DMS114 treated with DMSO at 0.1 percent for 48 hours (cell line): ENCODE data around the gene POTEH.
"Not testable (repeated sequence)": the region's sequence is repeated elsewhere in the genome, so short reads cannot be mapped to it uniquely, and the experiment has no call there.

Experiments used
- DNase-seq: peaks from one replicate; lab custom pipeline; 2025; ENCODE audit not compliant: unreplicated experiment; lab: John Stamatoyannopoulos, UW

The POTEH gene

DNA sequence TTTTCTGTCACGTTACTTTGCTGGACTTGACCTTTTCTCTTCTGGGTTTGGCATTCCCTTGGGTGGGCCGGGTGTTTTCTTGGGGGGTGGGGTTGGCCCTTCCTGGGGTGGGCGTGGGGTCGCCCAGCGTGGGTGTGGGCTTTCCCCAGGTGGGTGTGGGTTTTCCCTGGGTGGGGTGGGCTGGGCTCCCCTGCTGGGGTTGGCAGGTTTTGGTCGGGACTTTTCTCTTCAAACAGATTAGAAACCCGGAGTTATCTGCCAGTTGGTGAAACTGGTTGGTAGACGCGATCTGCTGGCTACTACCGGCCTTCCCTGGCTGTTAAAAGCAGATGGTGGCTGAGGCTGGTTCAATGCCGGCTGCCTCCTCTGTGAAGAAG lies at the start of gene POTEH:
TSS of gene POTEH (plus strand) at position 278 of the 377 bp plus-strand sequence. CDS start at position 330, 52 bp downstream.
- DNase-seq = not testable (repeated sequence)

DNA sequence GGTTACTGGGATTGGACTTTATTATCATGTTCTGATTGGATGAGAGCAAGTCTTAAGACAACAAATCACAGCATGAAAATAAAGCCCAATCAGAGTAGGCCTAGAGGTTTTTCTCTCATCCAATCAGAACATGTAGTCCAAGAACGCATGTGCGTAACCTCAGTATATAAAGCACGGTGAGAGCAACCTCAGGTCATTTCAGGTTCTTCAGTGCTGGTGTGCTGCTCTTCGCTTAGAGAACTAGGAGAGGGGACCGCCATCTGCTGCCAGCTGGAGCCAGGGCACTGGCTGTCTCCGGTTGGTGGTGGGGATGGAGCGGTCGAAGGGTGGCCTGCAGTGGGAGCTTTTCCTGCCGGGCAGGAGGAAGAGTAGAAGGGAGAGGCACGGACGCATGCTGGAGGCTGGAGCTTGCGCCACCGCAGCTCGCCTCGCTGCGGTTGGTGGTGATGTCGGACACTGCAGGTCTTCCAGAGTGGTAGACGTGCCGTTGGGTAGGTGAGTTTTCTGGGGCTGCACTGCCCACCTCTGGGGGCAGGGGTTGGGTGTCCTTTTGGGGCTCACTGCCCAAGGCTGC lies 47.5 kb upstream of the POTEH start:
- not testable (repeated sequence) for DNase-seq

DNA sequence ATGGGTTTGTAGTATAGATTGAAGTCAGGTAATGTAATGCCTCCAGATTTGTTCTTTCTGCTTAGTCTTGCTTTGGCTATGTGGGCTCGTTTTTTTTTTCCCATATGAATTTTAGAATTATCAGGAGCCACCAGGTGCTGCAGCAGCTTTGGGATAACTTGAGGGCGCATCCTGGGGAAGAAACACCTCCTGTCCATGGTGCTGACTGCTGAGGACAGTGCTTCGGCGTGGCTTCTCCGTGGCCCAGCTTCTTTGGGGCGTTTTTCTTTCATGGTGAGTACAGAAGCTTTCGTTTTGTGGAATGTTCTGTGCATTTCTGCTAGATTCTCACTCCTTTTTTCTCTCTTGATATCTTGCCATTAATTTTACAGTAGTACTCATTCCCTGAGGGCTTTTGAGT lies 37.9 kb upstream of the POTEH start:
- not testable (repeated sequence) for DNase-seq

DNA sequence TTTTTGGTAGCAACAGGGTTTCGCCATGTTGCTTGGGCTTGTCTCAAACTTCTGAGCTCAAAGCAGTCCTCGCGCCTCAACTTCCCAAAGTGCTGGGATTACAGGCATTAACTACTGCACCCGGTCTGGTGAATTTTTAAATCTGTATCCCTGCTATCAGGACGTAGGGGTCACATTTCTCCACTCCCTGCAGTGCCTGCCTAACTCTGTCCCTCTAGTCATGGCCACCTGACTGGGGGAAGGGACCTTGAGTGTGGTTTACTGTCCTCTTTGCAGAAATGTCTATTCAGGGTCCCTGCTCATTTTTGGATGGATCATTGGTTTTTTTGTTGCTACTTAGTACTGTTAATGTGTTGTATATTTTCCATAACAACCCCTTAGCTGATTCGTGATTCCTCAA lies 37.1 kb upstream of the POTEH start:
- not testable (repeated sequence) for DNase-seq

DNA sequence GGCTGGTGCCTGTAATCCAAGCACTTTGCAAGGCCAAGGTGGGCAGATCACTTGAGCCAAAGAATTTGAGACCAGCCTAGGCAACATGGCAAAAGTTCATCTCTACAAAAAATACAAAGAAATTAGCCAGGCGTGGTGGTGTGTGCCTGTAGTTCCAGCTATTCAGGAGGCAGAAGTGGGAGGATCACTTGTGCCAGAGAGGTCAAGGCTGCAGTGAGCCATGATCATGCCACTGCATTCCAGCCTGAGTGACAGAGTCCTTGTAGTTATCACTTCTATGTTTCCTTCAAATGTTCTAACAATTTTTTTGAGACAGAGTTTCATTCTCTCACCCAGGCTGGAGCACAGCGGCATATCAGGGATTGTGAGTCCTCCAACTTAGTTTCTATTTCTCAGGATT lies 36.6 kb upstream of the POTEH start:
- DNase-seq = not testable (repeated sequence)

DNA sequence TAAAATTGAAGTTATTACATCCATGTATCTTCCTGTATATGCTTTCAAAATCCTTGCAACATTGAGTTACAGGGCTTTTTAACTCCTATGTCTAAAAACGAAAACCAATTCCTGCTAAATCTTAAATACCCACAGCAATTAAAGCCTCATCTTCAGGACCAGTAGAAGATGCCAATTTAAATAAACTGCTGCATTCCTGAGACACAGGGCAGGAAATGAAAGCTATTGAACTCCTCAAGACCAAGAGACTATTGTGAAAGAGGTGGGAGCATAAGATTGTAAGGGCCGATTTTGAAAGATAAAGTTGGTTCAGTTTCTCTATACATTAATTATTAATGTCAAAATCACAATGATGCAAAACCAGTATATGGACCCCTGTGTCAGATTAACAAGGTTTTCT lies 28.7 kb upstream of the POTEH start:
- not testable (repeated sequence) for DNase-seq

DNA sequence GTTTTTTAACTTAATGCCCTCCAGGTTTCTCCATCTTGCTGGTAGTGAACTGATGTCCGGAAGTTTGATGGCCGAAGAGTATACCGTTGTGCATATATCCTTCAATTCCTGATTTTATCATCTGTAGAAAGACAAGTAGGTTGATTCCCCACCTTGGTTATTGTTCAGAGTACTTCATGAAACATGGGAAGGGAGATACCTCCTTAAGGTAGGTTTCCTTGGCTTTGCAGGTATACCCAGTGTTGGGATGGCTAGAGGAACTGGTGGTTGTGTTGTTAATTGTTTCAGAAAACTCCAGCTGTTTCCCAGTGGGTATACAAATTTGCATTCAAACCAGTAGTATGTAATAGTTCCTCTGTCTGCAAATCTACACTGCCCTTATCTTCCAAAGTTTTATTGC lies 25.1 kb upstream of the POTEH start:
- DNase-seq = not testable (repeated sequence)

DNA sequence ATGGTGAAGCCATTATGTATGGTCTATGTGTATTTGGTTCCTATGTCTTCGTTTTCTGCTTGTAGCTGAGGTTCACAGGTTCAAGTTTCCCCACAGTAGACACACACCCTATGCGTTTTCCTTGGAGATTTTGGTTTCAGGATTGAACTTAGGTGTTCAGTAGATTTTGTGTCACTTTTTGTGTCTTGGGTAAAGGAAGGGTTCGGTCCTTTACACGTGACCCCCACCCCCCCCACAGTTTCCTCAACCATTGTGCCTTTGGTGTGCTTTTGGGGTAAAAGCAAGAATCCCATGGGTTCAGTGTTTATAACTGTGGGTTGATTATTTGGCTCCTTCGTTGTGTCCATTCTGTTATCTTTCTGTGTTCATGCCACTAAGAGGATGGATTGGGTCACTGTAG lies 24.3 kb upstream of the POTEH start:
- not testable (repeated sequence) for DNase-seq

DNA sequence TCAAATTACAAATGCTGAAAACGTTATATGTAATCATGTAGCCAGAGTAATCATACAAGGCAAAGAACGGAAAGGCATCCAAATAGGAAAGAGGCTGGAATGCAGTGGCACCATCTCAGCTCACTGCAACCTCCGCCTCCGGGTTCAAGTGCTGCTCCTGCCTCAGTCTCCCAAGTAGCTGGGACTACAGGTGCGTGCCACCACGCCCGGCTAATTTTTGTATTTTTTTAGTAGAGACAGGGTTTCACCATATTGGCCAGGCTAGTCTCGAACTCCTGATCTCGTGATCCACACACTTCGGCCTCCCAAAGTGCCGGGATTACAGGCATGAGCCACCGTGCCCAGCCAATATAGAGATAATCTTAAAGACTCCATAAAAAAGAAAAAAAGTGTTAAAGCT lies 20.4 kb upstream of the POTEH start:
- not testable (repeated sequence) for DNase-seq

DNA sequence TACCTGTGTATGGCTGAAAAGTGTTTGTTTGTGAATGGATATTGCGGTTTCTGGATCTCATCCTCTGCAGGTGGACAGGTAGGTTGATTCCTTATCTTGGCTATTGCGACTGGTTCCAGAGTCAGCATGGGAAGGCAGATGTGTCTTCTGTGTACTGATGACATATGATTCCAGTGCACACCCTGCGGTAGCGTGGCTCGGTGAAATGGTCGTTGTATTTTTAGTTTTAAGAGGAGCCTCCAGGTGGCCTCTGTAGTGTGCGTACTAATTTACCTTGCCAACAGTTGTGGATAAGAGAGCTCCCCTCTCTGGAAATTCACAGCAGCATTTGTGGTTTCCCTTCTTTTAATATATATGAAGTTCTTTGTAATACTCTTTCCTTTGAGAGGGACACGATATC lies 10.1 kb upstream of the POTEH start:
- DNase-seq = not testable (repeated sequence)

DNA sequence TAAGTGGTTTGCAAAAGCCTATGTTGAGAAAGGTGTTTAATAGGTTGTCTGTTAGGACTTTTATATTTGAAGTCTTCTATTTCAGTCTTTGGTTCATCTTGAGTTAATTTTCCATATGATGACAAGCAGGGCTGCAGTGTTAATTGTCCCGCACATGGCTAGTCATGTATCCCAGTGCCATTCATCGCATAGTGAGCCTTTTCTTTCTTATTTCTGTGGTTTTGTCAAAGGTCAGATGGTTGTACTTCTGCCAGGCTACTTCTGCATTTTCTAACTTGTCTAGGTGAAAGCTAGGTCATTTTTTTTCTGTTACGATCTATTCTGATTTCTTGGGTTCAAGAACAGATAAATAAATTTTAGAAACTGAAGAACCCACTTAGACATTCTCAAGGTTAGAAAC lies 5.7 kb upstream of the POTEH start:
- not testable (repeated sequence) for DNase-seq

DNA sequence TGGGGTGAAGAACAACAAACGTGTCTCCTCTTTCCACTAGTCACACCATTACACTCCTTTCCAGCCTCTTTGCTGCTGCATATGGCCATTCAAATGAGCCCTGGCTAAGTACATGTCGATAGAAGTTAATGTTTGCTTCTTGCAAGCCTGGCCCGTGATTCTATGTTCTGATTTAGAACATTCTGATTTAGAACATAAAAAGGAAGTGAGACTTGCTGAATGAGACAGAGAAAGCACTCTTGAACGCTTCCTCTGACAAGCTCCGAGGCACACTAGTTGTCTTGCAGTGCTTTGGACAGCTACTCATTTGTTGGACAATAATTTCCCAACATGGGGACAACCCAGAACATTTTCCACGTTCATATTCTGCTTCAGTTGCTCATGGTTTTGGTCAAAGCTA lies 5.1 kb upstream of the POTEH start:
- DNase-seq = not testable (repeated sequence)

DNA sequence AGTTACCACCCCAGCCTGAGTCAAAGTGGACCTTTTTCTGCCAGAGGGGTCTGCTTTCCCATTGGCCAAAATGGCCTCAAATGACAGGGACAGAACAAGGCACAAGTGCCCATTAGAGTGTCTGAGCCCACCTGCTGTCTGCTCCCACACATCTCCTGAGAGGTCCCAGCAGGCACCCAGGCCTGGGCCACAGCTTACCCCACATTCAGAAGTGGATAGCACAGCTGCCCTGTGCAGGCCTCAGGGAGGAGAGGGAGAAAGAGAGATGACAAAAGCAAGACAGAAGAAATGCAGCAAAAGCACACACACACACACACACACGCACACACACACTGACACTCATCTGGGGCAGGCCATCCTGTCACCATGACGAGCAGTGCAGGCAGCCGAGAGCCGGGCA lies 4.2 kb upstream of the POTEH start:
- DNase-seq = not testable (repeated sequence)

DNA sequence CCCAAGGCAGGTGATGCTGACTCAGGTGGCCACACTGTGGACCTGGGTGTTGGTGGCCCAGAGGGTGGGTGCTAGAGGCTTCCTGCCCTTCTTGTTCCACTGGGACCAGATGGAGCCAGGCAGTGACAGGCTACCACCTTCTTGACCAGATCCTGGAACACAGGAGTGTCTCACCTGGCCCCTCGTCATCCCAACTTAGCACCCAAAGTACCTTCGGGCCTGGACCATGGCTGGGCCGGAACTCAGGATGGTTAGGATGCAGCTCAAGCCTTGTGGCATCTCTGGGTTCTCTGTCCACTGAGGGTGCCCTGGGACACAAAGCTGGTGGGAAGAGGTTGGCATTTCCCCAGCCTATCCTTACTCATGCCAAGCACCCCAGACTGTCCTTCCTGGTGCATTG lies 2.7 kb upstream of the POTEH start:
- DNase-seq = not testable (repeated sequence)

DNA sequence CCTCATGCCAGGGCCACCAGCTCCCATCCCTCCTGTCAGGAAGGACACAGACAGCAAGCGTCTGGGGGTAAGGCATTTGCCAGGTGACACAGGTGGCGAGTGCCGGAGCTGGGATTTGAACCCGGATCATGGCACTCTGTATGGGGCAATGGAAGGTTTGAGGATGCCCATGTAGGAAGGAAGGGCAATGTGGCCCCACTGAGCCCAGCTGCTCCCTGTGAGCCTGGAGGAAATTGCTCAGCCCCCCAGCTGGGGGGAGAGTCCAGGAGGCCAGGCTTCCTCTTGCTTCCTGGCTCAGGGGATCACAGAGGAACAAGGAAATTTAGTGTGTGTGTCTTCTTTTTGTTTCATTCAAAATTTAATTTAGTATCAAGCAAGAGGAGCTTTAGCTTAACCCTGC lies 2.1 kb upstream of the POTEH start:
- not testable (repeated sequence) for DNase-seq

DNA sequence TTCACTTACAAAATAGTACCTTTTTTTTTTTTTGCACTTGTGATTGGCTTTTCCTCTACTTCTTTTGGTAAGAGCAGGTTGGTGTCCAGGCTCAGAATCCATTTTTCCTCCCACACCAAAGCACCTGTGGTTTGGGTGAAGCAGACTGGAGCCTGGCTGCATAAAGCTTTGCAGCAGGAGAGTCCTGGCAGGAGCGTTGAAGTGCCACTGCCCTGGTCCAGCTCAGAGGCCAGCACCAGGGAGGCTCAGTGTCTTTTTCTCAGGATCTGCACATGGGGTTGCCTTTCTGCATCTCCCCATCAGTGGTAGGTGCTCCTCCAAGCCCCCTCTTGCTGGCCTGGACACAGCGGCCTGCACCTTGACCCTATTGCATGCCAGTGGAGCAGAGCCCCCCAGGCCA lies 1.7 kb upstream of the POTEH start:
- DNase-seq = not testable (repeated sequence)

DNA sequence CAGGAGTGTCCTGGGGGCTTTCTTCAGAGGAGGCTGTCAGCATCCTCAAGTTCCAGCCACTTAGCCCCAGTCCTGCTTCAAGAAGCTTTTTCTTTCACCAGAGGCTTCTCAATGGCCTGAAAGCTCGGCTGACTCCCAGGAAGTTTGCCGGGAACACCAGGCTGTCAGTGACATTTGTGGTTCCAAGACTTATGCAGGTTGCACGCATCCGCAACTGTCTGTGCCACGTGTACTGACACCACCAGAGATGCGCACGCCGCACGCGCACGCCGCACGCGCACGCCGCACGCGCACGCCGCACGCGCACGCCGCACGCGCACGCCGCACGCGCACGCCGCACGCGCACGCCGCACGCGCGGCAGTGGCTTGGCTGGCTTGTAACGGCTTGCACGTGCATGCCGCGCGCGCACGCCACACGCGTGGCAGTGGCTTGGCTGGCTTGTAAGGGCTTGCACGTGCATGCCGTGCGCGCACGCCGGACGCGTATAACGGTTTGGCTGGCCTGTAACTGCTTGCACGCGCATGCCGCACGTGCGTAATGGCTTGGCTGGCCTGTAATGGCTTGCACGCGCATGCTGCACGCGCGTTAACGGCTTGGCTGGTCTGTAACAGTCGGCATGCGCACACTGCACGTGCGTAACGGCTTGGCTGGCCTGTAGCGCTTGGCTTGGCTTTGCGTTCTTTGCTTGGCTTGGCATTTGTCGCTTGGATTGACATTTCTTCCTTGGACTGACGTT lies 646 bp upstream of the POTEH start:
- not testable (repeated sequence) for DNase-seq

DNA sequence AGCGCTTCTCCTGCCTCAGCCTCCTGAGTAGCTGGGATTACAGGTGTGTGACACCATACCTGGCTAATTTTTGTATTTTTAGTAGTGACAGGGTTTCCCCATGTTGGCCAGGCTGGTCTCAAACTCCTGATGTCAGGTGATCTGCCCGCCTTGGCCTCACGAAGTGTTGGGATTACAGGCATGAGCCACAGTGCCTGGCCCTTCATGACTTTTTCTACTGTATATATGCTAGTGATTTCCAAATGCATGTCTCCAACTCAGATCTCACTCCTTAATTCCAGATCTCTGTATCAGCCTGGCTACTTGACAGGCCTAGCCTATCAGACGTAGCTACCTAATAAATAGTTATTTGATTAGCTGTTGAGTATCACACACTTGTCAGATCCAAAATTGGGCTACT lies 23.8 kb downstream of the POTEH start:
- DNase-seq = not testable (repeated sequence)

DNA sequence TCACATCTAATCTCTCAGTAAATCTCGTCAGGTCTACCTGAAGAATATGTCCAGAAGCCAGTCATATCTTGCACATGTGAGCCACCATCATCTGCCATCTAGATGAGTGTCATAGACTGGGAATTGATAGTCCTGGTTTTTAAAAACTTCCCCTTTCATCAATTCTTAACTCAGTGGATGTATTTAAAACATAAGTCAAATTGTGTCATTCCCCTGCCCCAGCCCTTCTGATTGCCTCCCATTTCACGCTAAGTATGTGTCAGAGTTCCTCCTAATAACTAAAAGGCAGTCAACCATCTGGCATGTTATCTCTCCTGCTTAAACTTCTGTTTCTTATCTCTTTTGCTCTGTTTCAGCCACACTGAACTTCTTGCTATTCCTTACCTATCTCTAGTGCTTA lies 24.3 kb downstream of the POTEH start:
- not testable (repeated sequence) for DNase-seq

DNA sequence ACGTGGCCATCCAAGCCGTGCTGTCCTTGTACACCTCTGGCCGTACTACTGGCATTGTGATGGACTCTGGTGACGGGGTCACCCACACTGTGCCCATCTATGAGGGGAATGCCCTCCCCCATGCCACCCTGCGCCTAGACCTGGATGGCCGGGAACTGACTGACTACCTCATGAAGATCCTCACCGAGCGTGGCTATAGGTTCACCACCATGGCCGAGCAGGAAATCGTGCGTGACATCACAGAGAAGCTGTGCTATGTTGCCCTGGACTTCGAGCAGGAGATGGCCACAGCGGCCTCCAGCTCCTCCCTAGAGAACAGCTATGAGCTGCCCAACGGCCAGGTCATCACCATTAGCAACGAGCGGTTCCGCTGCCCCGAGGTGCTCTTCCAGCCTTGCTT lies 32.1 kb downstream of the POTEH start:
- DNase-seq = not testable (repeated sequence)

DNA sequence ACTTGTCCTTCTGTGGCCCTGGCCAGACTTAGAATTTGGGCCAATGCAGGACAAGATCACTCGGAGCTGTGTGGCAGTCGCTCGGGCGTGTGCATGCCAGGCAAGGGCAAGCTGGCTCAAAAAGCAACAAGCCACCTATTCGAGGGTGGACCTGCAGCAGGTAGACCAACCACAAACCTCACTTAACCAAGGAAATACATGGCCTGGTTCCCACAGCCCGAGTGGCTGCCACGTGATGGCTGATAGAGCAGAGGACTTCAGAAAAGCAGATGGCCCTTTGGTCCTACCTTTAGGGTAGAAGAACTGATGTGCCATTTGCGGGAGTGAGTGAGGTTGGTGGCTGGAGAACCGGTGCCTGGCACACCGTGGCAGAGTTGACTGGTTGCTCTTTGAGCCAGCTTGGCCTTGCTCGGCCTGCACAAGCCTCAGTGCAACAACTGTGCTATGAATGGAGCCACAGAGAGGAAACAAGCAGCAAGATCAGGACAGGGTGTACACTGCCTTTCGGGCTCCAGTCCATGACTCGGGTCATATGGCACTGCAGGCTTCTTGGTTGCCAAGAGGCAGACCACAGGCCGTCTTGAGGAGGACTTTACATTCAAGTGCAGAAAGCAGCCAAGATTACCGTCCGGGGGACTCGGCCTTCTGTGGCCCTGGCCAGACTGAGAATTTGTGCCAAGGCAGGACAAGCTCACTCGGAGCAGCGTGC lies 39.5 kb downstream of the POTEH start:
- DNase-seq = not testable (repeated sequence)

DNA sequence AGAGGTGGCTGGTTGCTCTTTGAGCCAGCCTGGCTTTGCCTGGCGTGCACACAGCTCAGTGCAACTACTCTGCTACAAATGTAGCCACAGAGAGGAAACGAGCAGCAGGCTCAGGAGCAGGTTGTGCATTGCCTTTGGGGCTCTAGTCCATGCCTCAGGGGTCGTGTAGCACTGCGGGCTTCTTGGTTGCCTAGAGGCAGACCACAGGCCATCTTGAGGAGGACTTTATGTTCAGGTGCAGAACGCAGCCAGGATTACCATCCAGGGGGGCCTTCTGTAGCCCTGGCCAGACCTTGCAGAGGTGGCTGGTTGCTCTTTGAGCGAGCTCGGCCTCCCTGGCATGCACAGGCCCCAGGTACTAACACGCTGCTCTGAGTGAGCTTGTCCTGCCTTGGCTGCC lies 41.2 kb downstream of the POTEH start:
- DNase-seq = not testable (repeated sequence)
